Calu3 (cell line): ENCODE results near the gene SMARCD3. TPM values are rescaled to one million over a fixed set of nuclear protein-coding genes. Genes with fewer than 3 reads are reported as not detected.
A peak's percentile ranks its signal among the peaks of the same experiment; 100 is the strongest.

Experiments used
- BruUV-seq: library from RNA; stranded (reverse); fragments of 400-500 nt; replicated peaks from 2 replicates; lab custom pipeline; 2021; lab: Mats Ljungman, UMichigan
- CTCF ChIA-PET: fragments of 300-600 bp; sonication (Branson Sonifier 250); formaldehyde crosslinking; loops from one replicate; lab custom pipeline; 2022; ENCODE audit warnings: antibody characterized with exemption; lab: Charles Lee
- DNase-seq: peaks from one replicate; pipeline ENCODE4 v3.0.0; 2022
- H3K27ac Mint-ChIP-seq: one replicate; pipeline ENCODE4 v1.8.0; 2022; ENCODE audit warnings: mixed read lengths; ENCODE audit not compliant: unreplicated experiment
- H3K27me3 Mint-ChIP-seq: one replicate; pipeline ENCODE4 v1.8.0; 2022; ENCODE audit warnings: mixed read lengths; ENCODE audit not compliant: unreplicated experiment
- H3K36me3 Mint-ChIP-seq: one replicate; pipeline ENCODE4 v1.8.0; 2022; ENCODE audit warnings: mild to moderate bottlenecking, moderate library complexity, mixed read lengths; ENCODE audit not compliant: insufficient read depth, unreplicated experiment
- H3K4me1 Mint-ChIP-seq: one replicate; pipeline ENCODE4 v1.8.0; 2022; ENCODE audit warnings: mild to moderate bottlenecking, low read depth, mixed read lengths; ENCODE audit not compliant: unreplicated experiment
- H3K4me3 Mint-ChIP-seq: one replicate; pipeline ENCODE4 v1.8.0; 2022; ENCODE audit warnings: mild to moderate bottlenecking, low read depth, moderate library complexity, mixed read lengths; ENCODE audit not compliant: unreplicated experiment
- H3K9me3 Mint-ChIP-seq: one replicate; pipeline ENCODE4 v1.8.0; 2022; ENCODE audit warnings: low read depth, mixed read lengths; ENCODE audit not compliant: unreplicated experiment
- CTCF ChIP-seq: fragments of 200-600 bp; IDR thresholded peaks from one replicate; pipeline ENCODE4 v1.8.0; 2022; ENCODE audit warnings: antibody characterized with exemption; ENCODE audit not compliant: unreplicated experiment
- intact Hi-C: fragments of 100-400 bp; cut with micrococcal nuclease; formaldehyde crosslinking; loops from one replicate; pipeline ENCODE4 v1.10.0; 2022; ENCODE audit not compliant: unreplicated experiment
- total RNA-seq: library from RNA; stranded (reverse); gene quantifications from 2 replicates; pipeline ENCODE4 v1.2.3, GENCODE V29; 2022

The SMARCD3 gene
- total RNA-seq, 1 experiment from 2014 or later = 2.3 TPM

GRCh38 chr7:151231080-151231479 lies 17.4 kb downstream of the SMARCD3 start:
- H3K36me3 Mint-ChIP-seq = peaks cover 44% of the 10 kb centered on the region
- intact Hi-C loops = no loop called here

GRCh38 chr7:151229249-151229648 lies 19.2 kb downstream of the SMARCD3 start:
- intact Hi-C loops = no loop called here
- DNase-seq = no peak
- CTCF ChIA-PET = no interaction called here
- H3K9me3 Mint-ChIP-seq = no peaks in the 10 kb centered on the region
- H3K4me1 Mint-ChIP-seq = peaks cover 23% of the 10 kb centered on the region
- no peaks in the 10 kb centered on the region for H3K27me3 Mint-ChIP-seq
- BruUV-seq = no TSS peak
- no peak for TF ChIP-seq CTCF
- H3K4me3 Mint-ChIP-seq = no peak overlapping the region
- no peak overlapping the region for H3K27ac Mint-ChIP-seq
- peaks cover 54% of the 10 kb centered on the region for H3K36me3 Mint-ChIP-seq

More at GRCh38 chr7:151231080-151231479, 17.4 kb downstream of the SMARCD3 start:
- CTCF ChIA-PET = no interaction called here
- H3K4me1 Mint-ChIP-seq = peaks cover 11% of the 10 kb centered on the region
- H3K4me3 Mint-ChIP-seq = no peak overlapping the region
- no peak for DNase-seq
- no peak for TF ChIP-seq CTCF
- no peak overlapping the region for H3K27ac Mint-ChIP-seq
- BruUV-seq = no TSS peak
- H3K27me3 Mint-ChIP-seq = no peaks in the 10 kb centered on the region
- H3K9me3 Mint-ChIP-seq = no peaks in the 10 kb centered on the region

- H3K27ac Mint-ChIP-seq = peak overlapping the region; percentile 87
- H3K36me3 Mint-ChIP-seq = peaks cover 53% of the 10 kb centered on the region
- H3K9me3 Mint-ChIP-seq = no peaks in the 10 kb centered on the region
- BruUV-seq = no TSS peak
- CTCF ChIA-PET = interaction anchor here (1.0 kb wide), 1 partner anchor 200 kb away, joined by 4 read pairs; the partner anchor contains the start of gene ABCB8
- intact Hi-C loops = no loop called here
- H3K4me3 Mint-ChIP-seq = peak overlapping the region; percentile 88
- H3K4me1 Mint-ChIP-seq = peaks cover 23% of the 10 kb centered on the region
- no peak for TF ChIP-seq CTCF
- DNase-seq = no peak
- no peaks in the 10 kb centered on the region for H3K27me3 Mint-ChIP-seq
These were observed 20.2 kb downstream of the SMARCD3 start for GRCh38 chr7:151228024-151228866.

- Mint-ChIP-seq H3K27me3 (no peaks in the 10 kb centered on the region), H3K4me1 (peaks cover 21% of the 10 kb centered on the region), H3K36me3 (peaks cover 48% of the 10 kb centered on the region), H3K27ac (peak within 1 kb of the TSS; percentile 87), H3K9me3 (no peaks in the 10 kb centered on the region), H3K4me3 (peak within 1 kb of the TSS; percentile 88)
- intact Hi-C loops = no loop called here
- BruUV-seq = no TSS peak
- CTCF ChIA-PET = interaction anchor here (0.6 to 1.6 kb wide), 5 partner anchors 13 to 164 kb away, joined by 3 to 14 read pairs (median 6); no protein-coding TSS in a partner anchor
- DNase-seq = peak; percentile 98
- no peak for TF ChIP-seq CTCF
These were observed 21.4 kb downstream of the SMARCD3 start, which contains the start of gene ABCF2 for GRCh38 chr7:151226875-151227782. Gene ABCF2 (minus strand): TSS chr7:151227205. CDS start chr7:151226458, 747 bp downstream.
